Measurements from ENCODE around the gene SRGN. TPM values are rescaled to one million over a fixed set of nuclear protein-coding genes. Genes with fewer than 3 reads are reported as not detected.

The SRGN gene
- polyA plus RNA-seq, 1 donor from 2014 or later, result not detected

DNA sequence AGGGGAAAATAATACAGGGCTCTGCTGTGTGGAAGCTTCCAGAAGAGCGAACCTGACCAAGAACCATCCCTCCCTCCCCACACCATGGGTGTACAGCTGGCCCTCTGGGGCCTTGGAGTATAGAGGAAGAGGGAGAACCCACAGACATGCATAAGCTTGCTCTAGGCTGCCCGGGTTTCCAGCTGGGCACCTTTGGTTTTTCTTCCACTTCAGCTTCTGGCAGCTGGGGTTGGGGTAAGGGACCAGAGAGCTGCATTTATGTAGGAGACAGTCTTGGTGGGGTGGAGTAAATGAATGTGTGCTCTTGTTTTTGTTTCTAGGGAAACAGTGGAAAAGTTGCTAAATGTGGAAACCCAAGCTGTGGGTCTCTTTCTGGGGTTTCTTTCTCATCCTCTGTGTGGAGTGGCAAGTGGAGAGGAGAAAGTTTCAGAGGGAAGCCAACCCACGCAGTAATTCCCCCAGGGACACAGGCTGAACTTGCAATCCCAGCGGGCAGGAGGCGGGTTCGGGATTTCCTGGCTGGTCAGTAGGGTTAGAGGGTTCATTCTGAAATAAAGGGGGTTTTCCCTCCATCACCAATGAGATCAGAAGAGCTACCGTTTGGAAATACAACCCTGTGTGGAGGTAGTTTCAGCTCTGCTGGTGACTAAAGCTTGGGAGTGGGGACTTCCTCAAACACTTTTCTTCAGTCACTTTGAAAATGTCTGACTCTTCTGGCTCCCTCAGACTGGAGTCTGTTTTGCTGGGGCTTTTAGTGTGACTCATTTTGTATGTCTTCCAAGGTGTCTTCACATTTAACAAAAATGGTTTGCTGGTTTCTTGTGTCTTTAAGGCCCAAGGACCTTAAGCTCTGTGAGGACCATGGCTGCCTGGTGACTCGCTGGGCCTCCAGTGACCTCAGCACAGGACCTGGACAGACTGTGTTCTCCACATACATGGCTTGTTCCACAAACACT is 22.2 kb upstream of the SRGN start:
- no peaks in the 10 kb centered on the region for H3K36me3 ChIP-seq (ENCODE audit: insufficient read depth, low read length)
- no peaks in the 10 kb centered on the region for H3K79me2 ChIP-seq (replicated peaks; ENCODE audit: insufficient read depth, low read length)
- H3K4me2 ChIP-seq (ENCODE audit: low read length), result no peak overlapping the region
- TF ChIP-seq TAF1 (IDR thresholded peaks at IDR 0.05; ENCODE audit: low read depth), result no peak
- H3K9me3 ChIP-seq (ENCODE audit: low read length), result no peaks in the 10 kb centered on the region
- H3K9ac ChIP-seq (ENCODE audit: low read length), result no peak overlapping the region
- H3F3A ChIP-seq (ENCODE audit: insufficient read depth, low read length, poor library complexity, severe bottlenecking), result no peaks in the 10 kb centered on the region
- H3K9me2 ChIP-seq (ENCODE audit: insufficient read depth, low read length), result no peaks in the 10 kb centered on the region
- H2AFZ ChIP-seq (ENCODE audit: low read depth, low read length), result no peak overlapping the region
- no peaks in the 10 kb centered on the region for H4K20me1 ChIP-seq (ENCODE audit: insufficient read depth)
- no peaks in the 10 kb centered on the region for H3K27me3 ChIP-seq (ENCODE audit: insufficient read depth, low read depth, low read length)
- no peak overlapping the region for H3K27ac ChIP-seq (ENCODE audit: low read length)
- H3K4me3 ChIP-seq (ENCODE audit: low read length), result no peak overlapping the region

DNA sequence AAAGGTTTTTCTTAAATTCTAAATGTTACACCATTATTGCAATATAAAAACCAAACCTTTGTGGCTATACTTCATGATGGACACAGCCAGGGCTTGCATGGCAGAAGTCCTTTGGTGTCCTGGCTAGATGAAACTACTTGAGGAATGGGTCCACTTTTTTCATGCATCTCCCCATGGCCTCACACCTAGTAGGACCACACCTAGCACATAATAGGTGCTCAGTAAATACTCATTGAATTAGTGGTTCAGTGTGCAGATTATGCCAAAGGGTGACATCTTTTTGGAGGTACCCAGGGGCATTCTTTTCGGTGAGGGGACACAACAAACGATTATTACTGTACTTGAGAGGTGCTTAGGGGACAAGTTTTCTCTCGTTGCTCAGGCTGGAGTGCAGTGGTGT is 20.7 kb upstream of the SRGN start:
- no peaks in the 10 kb centered on the region for H4K20me1 ChIP-seq (ENCODE audit: insufficient read depth)
- no peaks in the 10 kb centered on the region for H3K27me3 ChIP-seq (ENCODE audit: insufficient read depth, low read depth, low read length)
- H3K9ac ChIP-seq (ENCODE audit: low read length), result no peak overlapping the region
- TF ChIP-seq MXI1 (conservative IDR thresholded peaks at IDR 0.05; ENCODE audit: poor library complexity, severe bottlenecking) (no peak), POLR2AphosphoS5 (IDR thresholded peaks at IDR 0.05) (no peak), TAF1 (IDR thresholded peaks at IDR 0.05; ENCODE audit: low read depth) (no peak), EP300 (conservative IDR thresholded peaks at IDR 0.05; ENCODE audit: poor library complexity, severe bottlenecking) (no peak), SMC3 (conservative IDR thresholded peaks at IDR 0.05; ENCODE audit: poor library complexity) (no peak), RAD21 (conservative IDR thresholded peaks at IDR 0.05) (no peak), EZH2 (IDR thresholded peaks at IDR 0.05; ENCODE audit: borderline replicate concordance, insufficient read depth, low read length, poor library complexity, severe bottlenecking) (no peak)
- TF ChIP-seq, protein P1, sequence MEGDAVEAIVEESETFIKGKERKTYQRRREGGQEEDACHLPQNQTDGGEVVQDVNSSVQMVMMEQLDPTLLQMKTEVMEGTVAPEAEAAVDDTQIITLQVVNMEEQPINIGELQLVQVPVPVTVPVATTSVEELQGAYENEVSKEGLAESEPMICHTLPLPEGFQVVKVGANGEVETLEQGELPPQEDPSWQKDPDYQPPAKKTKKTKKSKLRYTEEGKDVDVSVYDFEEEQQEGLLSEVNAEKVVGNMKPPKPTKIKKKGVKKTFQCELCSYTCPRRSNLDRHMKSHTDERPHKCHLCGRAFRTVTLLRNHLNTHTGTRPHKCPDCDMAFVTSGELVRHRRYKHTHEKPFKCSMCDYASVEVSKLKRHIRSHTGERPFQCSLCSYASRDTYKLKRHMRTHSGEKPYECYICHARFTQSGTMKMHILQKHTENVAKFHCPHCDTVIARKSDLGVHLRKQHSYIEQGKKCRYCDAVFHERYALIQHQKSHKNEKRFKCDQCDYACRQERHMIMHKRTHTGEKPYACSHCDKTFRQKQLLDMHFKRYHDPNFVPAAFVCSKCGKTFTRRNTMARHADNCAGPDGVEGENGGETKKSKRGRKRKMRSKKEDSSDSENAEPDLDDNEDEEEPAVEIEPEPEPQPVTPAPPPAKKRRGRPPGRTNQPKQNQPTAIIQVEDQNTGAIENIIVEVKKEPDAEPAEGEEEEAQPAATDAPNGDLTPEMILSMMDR (IDR thresholded peaks at IDR 0.05; ENCODE audit: poor library complexity, severe bottlenecking), result no peak
- TF ChIP-seq, protein P2, sequence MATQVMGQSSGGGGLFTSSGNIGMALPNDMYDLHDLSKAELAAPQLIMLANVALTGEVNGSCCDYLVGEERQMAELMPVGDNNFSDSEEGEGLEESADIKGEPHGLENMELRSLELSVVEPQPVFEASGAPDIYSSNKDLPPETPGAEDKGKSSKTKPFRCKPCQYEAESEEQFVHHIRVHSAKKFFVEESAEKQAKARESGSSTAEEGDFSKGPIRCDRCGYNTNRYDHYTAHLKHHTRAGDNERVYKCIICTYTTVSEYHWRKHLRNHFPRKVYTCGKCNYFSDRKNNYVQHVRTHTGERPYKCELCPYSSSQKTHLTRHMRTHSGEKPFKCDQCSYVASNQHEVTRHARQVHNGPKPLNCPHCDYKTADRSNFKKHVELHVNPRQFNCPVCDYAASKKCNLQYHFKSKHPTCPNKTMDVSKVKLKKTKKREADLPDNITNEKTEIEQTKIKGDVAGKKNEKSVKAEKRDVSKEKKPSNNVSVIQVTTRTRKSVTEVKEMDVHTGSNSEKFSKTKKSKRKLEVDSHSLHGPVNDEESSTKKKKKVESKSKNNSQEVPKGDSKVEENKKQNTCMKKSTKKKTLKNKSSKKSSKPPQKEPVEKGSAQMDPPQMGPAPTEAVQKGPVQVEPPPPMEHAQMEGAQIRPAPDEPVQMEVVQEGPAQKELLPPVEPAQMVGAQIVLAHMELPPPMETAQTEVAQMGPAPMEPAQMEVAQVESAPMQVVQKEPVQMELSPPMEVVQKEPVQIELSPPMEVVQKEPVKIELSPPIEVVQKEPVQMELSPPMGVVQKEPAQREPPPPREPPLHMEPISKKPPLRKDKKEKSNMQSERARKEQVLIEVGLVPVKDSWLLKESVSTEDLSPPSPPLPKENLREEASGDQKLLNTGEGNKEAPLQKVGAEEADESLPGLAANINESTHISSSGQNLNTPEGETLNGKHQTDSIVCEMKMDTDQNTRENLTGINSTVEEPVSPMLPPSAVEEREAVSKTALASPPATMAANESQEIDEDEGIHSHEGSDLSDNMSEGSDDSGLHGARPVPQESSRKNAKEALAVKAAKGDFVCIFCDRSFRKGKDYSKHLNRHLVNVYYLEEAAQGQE (IDR thresholded peaks at IDR 0.05; ENCODE audit: borderline replicate concordance), result no peak
- H3K79me2 ChIP-seq (replicated peaks; ENCODE audit: insufficient read depth, low read length), result no peaks in the 10 kb centered on the region
- no peaks in the 10 kb centered on the region for H3K9me2 ChIP-seq (ENCODE audit: insufficient read depth, low read length)
- no peak overlapping the region for H3K4me2 ChIP-seq (ENCODE audit: low read length)
- no peak overlapping the region for H3K27ac ChIP-seq (ENCODE audit: low read length)
- no peaks in the 10 kb centered on the region for H3K9me3 ChIP-seq (ENCODE audit: low read length)
- H2AFZ ChIP-seq (ENCODE audit: low read depth, low read length), result no peak overlapping the region
- H3K36me3 ChIP-seq (ENCODE audit: insufficient read depth, low read length), result no peaks in the 10 kb centered on the region
- no peaks in the 10 kb centered on the region for H3F3A ChIP-seq (ENCODE audit: insufficient read depth, low read length, poor library complexity, severe bottlenecking)
- no peak overlapping the region for H3K4me3 ChIP-seq (ENCODE audit: low read length)

All from neural cell (in vitro differentiated cells).